CD4-positive, alpha-beta T cell treated with Interferon alpha-2 for 1 hour (primary cell): ENCODE results near the gene TTLL5.
"Not testable (repeated sequence)": the region's sequence is repeated elsewhere in the genome, so short reads cannot be mapped to it uniquely, and the experiment has no call there.

ENCODE experiments used
- DNase-seq, 2 donors: peaks; one replicate each; pipeline ENCODE4 v3.0.0-alpha.2; 2020 to 2022

Gene TTLL5

DNA sequence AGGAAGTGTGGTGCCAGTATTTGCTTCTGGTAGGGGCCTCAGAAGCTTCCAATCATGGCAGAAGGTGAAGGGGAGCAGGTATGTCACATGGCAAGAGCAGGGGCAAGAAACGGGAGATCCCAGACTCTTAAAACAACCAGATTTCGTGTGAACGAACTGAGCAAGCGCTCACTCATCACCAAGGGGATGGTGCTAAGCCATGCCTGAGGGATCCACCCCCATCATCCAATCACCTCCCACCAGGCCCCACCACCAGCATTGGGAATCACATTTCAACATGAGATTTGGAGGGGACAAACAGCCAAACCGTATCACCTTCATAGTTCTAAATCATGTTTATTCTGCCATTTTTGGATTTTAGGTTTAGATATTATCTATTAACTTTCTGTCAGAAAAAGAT is 179.9 kb downstream of the TTLL5 start:
- no peak for DNase-seq

DNA sequence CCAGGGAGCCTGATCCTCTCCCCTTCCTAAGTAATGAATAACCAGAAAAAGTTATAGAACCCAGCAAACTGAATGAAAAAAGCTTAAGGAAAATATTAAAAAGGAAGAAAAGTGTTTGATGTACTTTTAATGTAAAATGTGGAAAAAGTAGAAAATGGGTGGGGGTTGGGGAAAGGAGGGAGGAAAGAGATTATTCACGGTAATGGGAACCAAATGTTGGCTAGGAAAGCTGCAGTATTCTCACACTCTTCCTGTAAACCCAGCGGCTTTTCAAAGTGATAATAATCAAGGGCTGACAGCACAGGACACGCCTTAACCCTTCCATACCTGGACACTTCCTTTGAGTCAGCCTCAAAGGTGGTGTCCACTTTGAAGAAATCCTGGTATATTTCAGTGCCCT is 181.5 kb downstream of the TTLL5 start:
- no peak for DNase-seq

DNA sequence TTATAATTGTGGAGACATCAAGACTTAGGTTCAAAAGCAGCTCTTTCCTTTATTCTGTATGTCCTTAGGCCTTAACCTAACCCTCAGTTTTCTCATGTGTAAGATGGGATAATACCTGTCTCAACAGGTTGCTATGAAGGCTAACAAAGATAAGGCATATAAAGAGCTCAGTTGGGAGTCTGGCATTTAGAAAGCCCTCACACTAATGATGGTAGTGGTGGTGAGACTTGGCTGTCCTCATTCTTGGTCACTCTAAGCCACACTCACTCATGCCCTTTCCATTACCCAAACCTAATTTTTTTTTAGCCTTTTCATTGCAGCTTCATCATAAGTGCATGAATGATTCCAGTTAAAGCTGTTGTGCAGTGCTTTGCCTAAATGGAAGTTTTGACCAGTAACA is 183.4 kb downstream of the TTLL5 start:
- no peak for DNase-seq

- no peak for DNase-seq
Observed at GRCh38 chr14:75845136-75845804, 184.2 kb downstream of the TTLL5 start.

DNA sequence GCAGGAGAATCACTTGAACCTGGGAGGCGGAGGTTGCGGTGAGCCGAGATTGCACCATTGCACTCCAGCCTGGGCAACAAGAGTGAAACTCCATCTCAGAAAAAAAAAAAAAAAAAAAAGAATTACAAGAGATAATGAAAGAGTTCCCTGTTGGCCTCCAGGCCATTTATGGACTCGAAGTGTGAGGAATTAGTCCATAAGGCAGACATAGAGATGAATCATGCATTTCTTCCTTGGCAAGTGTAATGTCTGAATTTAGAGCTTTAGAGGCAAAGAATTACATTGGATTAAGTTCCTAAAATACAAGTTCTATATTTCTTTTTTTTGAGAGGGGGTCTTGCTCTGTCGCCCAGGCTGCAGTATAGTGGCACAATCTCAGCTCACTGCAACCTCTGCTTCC is 185.6 kb downstream of the TTLL5 start:
- not testable (repeated sequence) for DNase-seq

GRCh38 chr14:75847584-75847983 is 186.5 kb downstream of the TTLL5 start:
- DNase-seq, result no peak

DNA sequence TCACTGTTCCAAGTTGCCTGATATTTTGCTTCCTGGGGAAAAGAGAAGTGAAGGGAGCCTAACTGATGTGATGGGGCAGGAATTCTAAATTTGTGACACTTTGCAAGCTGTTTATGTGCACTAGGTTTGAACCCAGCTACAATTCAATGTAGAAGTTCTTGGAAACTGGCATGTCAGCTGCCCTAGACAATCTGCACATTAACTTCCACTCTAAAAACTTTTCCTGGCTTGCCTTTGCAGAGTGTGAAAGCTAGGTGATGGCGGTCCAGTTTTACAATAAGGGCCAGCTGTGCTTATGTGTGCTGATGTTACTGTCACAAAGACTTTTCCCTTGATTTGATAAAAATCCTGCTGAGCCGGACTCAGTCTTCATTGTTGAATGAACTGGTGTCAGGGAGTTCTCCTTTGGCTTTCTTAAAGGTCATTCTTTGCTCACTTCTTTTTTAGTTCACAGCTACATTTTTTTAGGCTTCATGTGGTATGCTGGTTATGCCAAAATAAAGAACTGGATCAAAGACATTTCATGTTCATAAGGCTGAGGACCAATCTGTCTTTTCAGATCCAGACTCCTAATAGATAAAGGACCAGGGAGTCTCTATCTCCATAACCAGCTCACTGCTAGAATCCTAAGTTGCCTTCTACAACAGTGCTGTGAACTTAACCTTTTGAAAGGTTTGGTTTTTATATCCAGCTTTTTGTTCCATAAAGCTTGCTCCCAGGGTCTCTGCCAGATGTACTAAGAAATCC is 187.3 kb downstream of the TTLL5 start:
- DNase-seq, result no peak

DNA sequence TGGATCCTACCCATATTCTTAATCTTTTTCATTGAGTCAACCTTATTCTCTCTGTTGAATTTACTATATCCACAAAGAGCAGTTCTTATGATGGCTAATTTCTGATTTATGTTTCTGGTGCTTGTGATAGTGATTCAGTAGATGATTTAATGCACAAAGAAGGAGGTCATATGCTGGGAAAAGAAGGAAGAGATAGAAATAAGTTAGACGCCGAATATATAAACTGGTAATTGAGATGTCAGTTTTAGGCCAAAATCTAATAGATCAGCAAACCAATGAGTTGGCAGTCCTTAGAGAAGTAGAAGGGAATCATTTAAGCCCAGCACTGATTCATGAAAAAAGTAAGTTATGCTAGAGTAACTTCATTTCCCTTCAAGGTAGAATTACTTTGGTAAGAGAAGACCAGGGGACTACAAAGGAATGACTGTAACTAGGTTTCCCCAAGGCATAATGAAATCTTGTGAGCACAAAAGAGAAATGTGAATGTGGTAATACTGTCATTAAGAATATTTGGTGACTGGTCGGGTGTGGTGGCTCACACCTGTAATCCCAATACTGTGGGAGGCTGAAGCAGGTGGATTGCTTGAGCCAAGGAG is 188.4 kb downstream of the TTLL5 start:
- DNase-seq, result no peak

DNA sequence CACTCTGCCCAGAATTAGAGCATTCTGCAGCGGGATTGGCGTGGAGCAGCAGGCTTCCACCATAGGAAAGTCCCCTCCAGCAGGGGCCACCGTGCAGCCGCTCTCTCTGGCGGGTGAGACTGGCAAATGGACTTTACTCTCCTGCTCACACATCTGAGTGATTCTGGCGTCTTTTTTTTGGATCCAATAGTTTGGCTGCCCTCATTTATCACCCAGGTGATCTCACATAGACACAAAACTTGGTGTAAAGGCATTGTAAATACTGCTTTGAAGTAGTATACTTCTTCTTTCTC is 190.5 kb downstream of the TTLL5 start:
- no peak for DNase-seq

DNA sequence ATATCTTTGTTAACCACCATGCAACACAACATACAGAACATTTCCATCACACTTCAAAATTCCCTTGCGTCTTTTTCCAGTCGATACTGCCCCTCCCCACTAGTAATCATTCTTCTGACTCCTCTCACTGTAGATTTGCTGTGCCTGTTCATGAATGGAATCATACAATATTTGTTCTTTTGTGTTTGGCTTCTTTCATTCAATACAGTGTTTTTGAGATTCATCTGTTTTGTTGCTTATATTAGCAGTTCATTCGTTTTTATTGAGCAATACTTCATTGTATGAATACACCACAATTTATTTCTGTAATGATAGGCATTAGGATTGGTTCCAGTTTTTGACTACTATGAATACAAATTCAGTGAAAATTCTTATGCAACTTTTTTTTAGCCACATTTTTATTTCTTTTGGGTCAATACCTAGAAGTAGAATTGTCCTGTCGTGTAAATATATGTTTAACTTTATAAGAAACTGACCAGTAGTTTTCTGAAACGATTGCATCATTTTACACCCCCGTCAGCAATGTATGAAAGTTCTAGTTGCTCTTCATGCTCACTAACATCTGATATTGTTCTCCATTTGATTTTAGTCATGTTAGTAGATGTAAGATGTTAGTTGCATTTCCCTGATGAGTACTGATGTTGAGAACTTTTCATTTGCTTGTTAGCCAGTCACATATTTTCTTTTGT is 193.2 kb downstream of the TTLL5 start:
- no peak for DNase-seq

DNA sequence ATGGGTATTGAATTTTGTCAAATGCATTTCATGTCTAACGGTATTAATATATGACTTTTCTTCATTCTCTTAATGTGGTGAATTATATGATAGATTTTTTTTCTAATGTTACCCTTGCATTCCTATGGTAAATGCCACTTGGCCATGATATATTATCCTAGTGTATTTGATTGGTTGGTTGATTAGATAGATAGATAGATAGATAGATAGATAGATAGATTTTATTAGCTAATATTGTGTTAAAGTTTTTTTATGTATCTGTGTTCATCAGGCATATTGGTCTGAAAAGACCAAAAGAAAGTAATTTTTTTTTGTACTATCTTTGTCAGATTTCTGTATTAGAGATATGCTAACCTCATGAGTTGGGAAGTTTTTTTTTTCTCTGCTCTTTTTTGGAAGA is 196.2 kb downstream of the TTLL5 start:
- no peak for DNase-seq

DNA sequence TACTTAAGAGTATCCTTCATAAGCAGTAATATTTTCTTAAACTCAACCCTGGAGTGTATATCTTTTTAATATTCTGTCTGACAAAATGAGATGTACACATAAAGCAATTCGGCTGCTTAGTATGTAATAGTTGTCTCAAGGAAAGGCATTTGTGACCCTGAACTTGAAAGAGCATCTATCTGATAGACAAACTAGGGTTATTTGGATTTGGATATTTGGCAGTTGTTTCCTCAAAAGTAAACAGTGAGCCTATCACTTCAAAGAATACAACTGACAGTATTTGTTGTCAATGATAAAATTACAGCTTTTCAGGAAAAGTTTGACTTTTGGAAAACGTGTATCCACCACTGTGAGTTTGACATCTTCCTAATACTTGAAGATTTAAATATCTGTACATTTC is 197.3 kb downstream of the TTLL5 start:
- DNase-seq, result no peak

GRCh38 chr14:75859746-75860145 is 198.7 kb downstream of the TTLL5 start:
- no peak for DNase-seq

- DNase-seq, result no peak
Observed at GRCh38 chr14:75860561-75861160, 199.6 kb downstream of the TTLL5 start.

GRCh38 chr14:75861161-75861621 is 200.1 kb downstream of the TTLL5 start:
- DNase-seq, result no peak

GRCh38 chr14:75863221-75863620 is 202.2 kb downstream of the TTLL5 start:
- no peak for DNase-seq

DNA sequence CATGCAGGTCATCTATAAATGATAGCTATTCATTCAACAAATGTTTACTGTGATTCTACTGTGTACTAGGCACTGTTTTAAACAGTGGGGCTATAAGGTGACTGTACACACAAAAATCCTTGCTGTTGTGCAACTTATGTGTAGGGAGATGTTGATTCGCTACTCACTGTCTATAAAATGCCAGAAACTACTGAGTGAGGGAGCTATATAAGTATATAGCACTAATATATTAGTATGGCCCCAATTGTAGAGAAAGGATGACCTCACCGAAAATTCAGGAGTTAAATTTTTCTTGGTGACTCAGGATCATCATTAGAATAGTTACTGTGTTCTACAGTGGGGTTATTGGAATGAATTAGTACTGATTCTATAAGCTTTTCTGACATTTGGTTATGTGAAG is 203.3 kb downstream of the TTLL5 start:
- DNase-seq, result no peak

DNA sequence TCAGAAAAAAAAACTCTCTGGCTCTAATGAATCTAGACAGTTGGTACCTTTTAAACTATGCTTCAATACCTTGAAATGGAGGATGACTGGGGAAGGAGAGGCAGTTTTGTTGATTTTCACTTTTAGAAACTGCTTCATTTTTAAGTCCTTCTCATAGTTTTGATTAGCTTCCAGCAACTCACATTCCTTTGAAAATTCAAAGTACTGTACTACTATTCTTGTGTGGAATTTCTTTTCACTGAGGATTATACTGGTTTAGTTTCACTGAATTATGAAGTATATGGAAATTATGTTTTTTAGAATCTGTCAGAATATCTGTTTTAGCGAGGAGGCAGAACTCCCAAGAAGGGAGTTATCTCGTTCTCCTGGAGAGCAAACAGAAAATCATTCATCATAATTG is 204.5 kb downstream of the TTLL5 start:
- no peak for DNase-seq

- DNase-seq, result no peak
Observed at GRCh38 chr14:75866970-75867369, 205.9 kb downstream of the TTLL5 start.

GRCh38 chr14:75871181-75871880 is 210.3 kb downstream of the TTLL5 start:
- DNase-seq, result no peak

GRCh38 chr14:75875958-75876357 is 214.9 kb downstream of the TTLL5 start:
- no peak for DNase-seq

DNA sequence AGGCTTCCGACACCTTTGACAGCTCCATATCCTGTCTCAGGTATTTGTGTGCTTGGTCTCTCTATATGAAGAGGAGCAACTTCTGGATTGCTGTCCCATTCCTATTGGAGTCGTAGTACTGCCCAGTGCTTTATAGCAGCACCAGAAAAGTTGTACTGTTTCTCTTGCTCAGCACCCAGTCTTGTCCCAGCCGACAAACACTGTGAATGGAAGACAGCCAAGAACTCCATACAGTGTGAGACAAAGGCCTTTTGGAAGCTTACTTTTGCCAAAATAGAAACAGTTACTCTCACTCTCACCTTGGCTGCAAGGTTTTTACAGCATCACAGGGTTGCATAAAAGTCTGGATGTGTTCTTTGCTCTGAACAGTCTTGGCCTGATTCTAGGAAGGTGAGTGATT is 215.5 kb downstream of the TTLL5 start:
- no peak for DNase-seq

- no peak for DNase-seq
Observed at GRCh38 chr14:75877292-75877691, 216.2 kb downstream of the TTLL5 start.
